Psoas muscle (tissue), 7 donors: ENCODE data around the gene HBQ1. TPM values are rescaled to one million over a fixed set of nuclear protein-coding genes. Genes with fewer than 3 reads are reported as not detected.

Experiments
- polyA plus RNA-seq, 3 donors: library from polyadenylated mRNA; stranded (reverse); fragments of 200-250 nt; gene quantifications; one replicate each; pipeline ENCODE4 v1.2.3, GENCODE V29; 2013
- total RNA-seq, 4 donors: library from RNA; stranded (reverse); fragmentation: NEBNext Ultra II Directional in 2 of 4; extraction: Animal tissue kit (Norgen Biotek cat#: 25700) in 2 of 4; gene quantifications; one replicate each; pipeline versions ENCODE4 v1.2.1 to v1.2.4, GENCODE V29; 2021 to 2023
- donor health status: healthy with polysubstance abuse.
- donor health status: DM: no; HTN: no; CAD: no; lungs with moderate emphysema.
- donor health status: Bipolar disorder and iron deficiency.
- donor health status: healthy.
- donor health status: DM: no; HTN: no; CAD: no.
- donor health status: DM: no; HTN: no; CAD: no.
- donor health status: DM: yes; HTN: yes; CAD: no.

HBQ1 gene
- total and polyA plus RNA-seq, 7 donors: 0.58 TPM; not detected in 6

Other genes starting within 250 kb of the HBQ1 start
- 10 to 100 TPM in 2 of 4 donors, 1 to 10 TPM in 2; 5.8 to 16.2 (median 9.0) TPM for gene POLR3K, start 126.9 kb upstream of the HBQ1 start, total RNA-seq
- 10 to 100 TPM in 2 of 3 donors, 1 to 10 TPM in 1; 8.9 to 17.5 (median 11.7) TPM for gene POLR3K, start 126.9 kb upstream of the HBQ1 start, polyA plus RNA-seq
- gene SNRNP25, start 126.6 kb upstream of the HBQ1 start, total RNA-seq: 10 to 100 TPM; 40.0 to 62.0 (median 48.9) TPM
- 10 to 100 TPM; 65.3 to 82.2 (median 70.5) TPM for gene SNRNP25, start 126.6 kb upstream of the HBQ1 start, polyA plus RNA-seq
- 10 to 100 TPM in 3 of 4 donors, 1 to 10 TPM in 1; 9.0 to 24.8 (median 20.8) TPM for gene RHBDF1, start 107.8 kb upstream of the HBQ1 start, total RNA-seq
- gene RHBDF1, start 107.8 kb upstream of the HBQ1 start, polyA plus RNA-seq: 10 to 100 TPM; 11.4 to 22.2 (median 15.3) TPM
- 10 to 100 TPM; 23.0 to 43.1 (median 37.8) TPM for gene MPG, start 102.2 kb upstream of the HBQ1 start, total RNA-seq
- gene MPG, start 102.2 kb upstream of the HBQ1 start, polyA plus RNA-seq: 10 to 100 TPM; 53.8 to 68.1 (median 57.7) TPM
- 10 to 100 TPM; 21.2 to 31.2 (median 30.3) TPM for gene NPRL3, start 41.8 kb upstream of the HBQ1 start, total RNA-seq
- 10 to 100 TPM; 13.9 to 23.7 (median 22.1) TPM for gene NPRL3, start 41.8 kb upstream of the HBQ1 start, polyA plus RNA-seq
- gene HBZ, start 27.8 kb upstream of the HBQ1 start, total RNA-seq: not detected
- under 1 TPM; 0.05 to 0.12 (median 0.11) TPM for gene HBZ, start 27.8 kb upstream of the HBQ1 start, polyA plus RNA-seq
- gene HBM, start 14.5 kb upstream of the HBQ1 start, total RNA-seq: 1 to 10 TPM in 1 of 4 donors, not detected in 3; 2.9 TPM
- not detected for gene HBM, start 14.5 kb upstream of the HBQ1 start, polyA plus RNA-seq
- gene HBA2, start 7.6 kb upstream of the HBQ1 start, total RNA-seq: 1,000 to 10,000 TPM in 1 of 4 donors, 100 to 1,000 TPM in 1, 10 to 100 TPM in 2; 11.9 to 1,244 (median 122) TPM
- gene HBA2, start 7.6 kb upstream of the HBQ1 start, polyA plus RNA-seq: 10 to 100 TPM; 18.5 to 24.9 (median 22.9) TPM
- 1,000 to 10,000 TPM in 1 of 4 donors, 100 to 1,000 TPM in 1, 10 to 100 TPM in 2; 22.5 to 1,513 (median 169) TPM for gene HBA1, start 3.8 kb upstream of the HBQ1 start, total RNA-seq
- gene HBA1, start 3.8 kb upstream of the HBQ1 start, polyA plus RNA-seq: 10 to 100 TPM in 1 of 3 donors, 1 to 10 TPM in 2; 6.1 to 10.3 (median 8.2) TPM
- 10 to 100 TPM; 23.8 to 30.3 (median 27.1) TPM for gene LUC7L, start 49.0 kb downstream of the HBQ1 start, total RNA-seq
- 10 to 100 TPM; 36.3 to 58.9 (median 36.7) TPM for gene LUC7L, start 49.0 kb downstream of the HBQ1 start, polyA plus RNA-seq
- gene FAM234A, start 54.4 kb downstream of the HBQ1 start, total RNA-seq: 100 to 1,000 TPM; 108 to 154 (median 120) TPM
- 100 to 1,000 TPM in 1 of 3 donors, 10 to 100 TPM in 2; 54.2 to 198 (median 98.4) TPM for gene FAM234A, start 54.4 kb downstream of the HBQ1 start, polyA plus RNA-seq
- gene RGS11, start 95.5 kb downstream of the HBQ1 start, total RNA-seq: 1 to 10 TPM in 3 of 4 donors, under 1 TPM in 1; 0.92 to 2.6 (median 1.3) TPM
- gene RGS11, start 95.5 kb downstream of the HBQ1 start, polyA plus RNA-seq: under 1 TPM; 0.20 to 0.69 (median 0.46) TPM
- 1 to 10 TPM in 1 of 4 donors, under 1 TPM in 2, not detected in 1; 0.59 to 4.1 (median 0.69) TPM for gene ARHGDIG, start 100.1 kb downstream of the HBQ1 start, total RNA-seq
- under 1 TPM; 0.12 to 0.28 (median 0.13) TPM for gene ARHGDIG, start 100.1 kb downstream of the HBQ1 start, polyA plus RNA-seq
- gene PDIA2, start 102.7 kb downstream of the HBQ1 start, total RNA-seq: under 1 TPM in 1 of 4 donors, not detected in 3; 0.90 TPM
- under 1 TPM in 2 of 3 donors, not detected in 1; 0.08 to 0.14 TPM for gene PDIA2, start 102.7 kb downstream of the HBQ1 start, polyA plus RNA-seq
- gene AXIN1, start 172.3 kb downstream of the HBQ1 start, total RNA-seq: 10 to 100 TPM; 12.1 to 23.2 (median 22.8) TPM
- 10 to 100 TPM; 23.5 to 32.3 (median 29.5) TPM for gene AXIN1, start 172.3 kb downstream of the HBQ1 start, polyA plus RNA-seq
- 10 to 100 TPM; 55.4 to 68.8 (median 55.9) TPM for gene MRPL28, start 190.1 kb downstream of the HBQ1 start, total RNA-seq
- gene MRPL28, start 190.1 kb downstream of the HBQ1 start, polyA plus RNA-seq: 100 to 1,000 TPM in 1 of 3 donors, 10 to 100 TPM in 2; 67.1 to 126 (median 86.8) TPM
- 10 to 100 TPM; 27.2 to 34.7 (median 32.2) TPM for gene PGAP6, start 201.5 kb downstream of the HBQ1 start, total RNA-seq
- gene PGAP6, start 201.5 kb downstream of the HBQ1 start, polyA plus RNA-seq: 10 to 100 TPM; 26.0 to 46.9 (median 42.1) TPM
- 10 to 100 TPM; 19.5 to 39.7 (median 29.6) TPM for gene NME4, start 216.7 kb downstream of the HBQ1 start, total RNA-seq
- gene NME4, start 216.7 kb downstream of the HBQ1 start, polyA plus RNA-seq: 10 to 100 TPM; 16.0 to 30.7 (median 22.7) TPM
- gene DECR2, start 221.4 kb downstream of the HBQ1 start, total RNA-seq: 10 to 100 TPM; 13.9 to 22.9 (median 19.6) TPM
- gene DECR2, start 221.4 kb downstream of the HBQ1 start, polyA plus RNA-seq: 10 to 100 TPM; 14.1 to 18.1 (median 15.8) TPM
- gene RAB11FIP3, start 245.2 kb downstream of the HBQ1 start, total RNA-seq: 10 to 100 TPM; 44.7 to 89.5 (median 71.5) TPM
- 10 to 100 TPM; 20.3 to 26.1 (median 26.1) TPM for gene RAB11FIP3, start 245.2 kb downstream of the HBQ1 start, polyA plus RNA-seq